K562 (cell line): ENCODE data around the gene TMEM144. TPM values are rescaled to one million over a fixed set of nuclear protein-coding genes. Genes with fewer than 3 reads are reported as not detected.

Source experiments
- ATAC-seq: fragments of 200-7000 bp; cut with Tn5 transposase; 3 replicates; pipeline ENCODE4 v1.9.1; 2020; ENCODE audit warnings: moderate library complexity
- BruUV-seq: library from RNA; stranded (reverse); fragments of 400-500 nt; replicated peaks from 2 replicates; lab custom pipeline; 2021; lab: Mats Ljungman, UMichigan
- CTCF ChIA-PET: fragments of 300-600 bp; formaldehyde crosslinking; extraction: SDS; loops from one replicate; lab custom pipeline; 2021; ENCODE audit warnings: low intra/inter-chr PET ratio; lab: Yijun Ruan, JAX
- POLR2A ChIA-PET: fragments of 300-600, 350-650 bp; sonication (Branson Sonifier 250); formaldehyde crosslinking; extraction: SDS; loops from one replicate; lab custom pipeline; 2021; ENCODE audit warnings: antibody characterized with exemption, inconsistent platforms; lab: Yijun Ruan, JAX
- DNase-seq, 4 experiments: peaks; one replicate each; pipeline versions ENCODE4 v3.0.0 to v3.0.0-alpha.2; 2011 to 2018; ENCODE audit warnings: low spot score in 3 of 4, mixed read lengths in 3 of 4; ENCODE audit errors: extremely low read depth in 1 of 4
- FAIRE-seq: peaks from 2 replicates; lab custom pipeline; 2011; peaks lifted over from hg19 to GRCh38; lab: Jason Lieb, UNC
- H2AFZ ChIP-seq: 2 replicates; pipeline ENCODE4 v1.6.0; 2011; ENCODE audit warnings: low read depth, low read length, control low read depth, inconsistent platforms
- H3K27ac ChIP-seq: fragments of 200-600 bp; 3 replicates; pipeline ENCODE4 v1.8.0; 2011; ENCODE audit warnings: low read depth, mild to moderate bottlenecking, control low read depth, inconsistent platforms, low read length, moderate library complexity, mixed read lengths; ENCODE audit errors: extremely low read depth
- H3K27me3 ChIP-seq, 2 experiments: fragments of 300-600 bp in 1 of 2; 2 replicates in 1 of 2; 3 replicates in 1 of 2; pipeline versions ENCODE4 v1.6.0 to v1.8.0; 2011; ENCODE audit warnings: inconsistent platforms in 2 of 2, low read length in 2 of 2, mild to moderate bottlenecking in 1 of 2, mixed read lengths in 1 of 2, moderate library complexity in 1 of 2; ENCODE audit not compliant: control insufficient read depth in 2 of 2, insufficient read depth in 2 of 2
- H3K36me3 ChIP-seq: fragments of 300-600 bp; 3 replicates; pipeline ENCODE4 v1.8.0; 2011; ENCODE audit warnings: mild to moderate bottlenecking, low read length, inconsistent platforms; ENCODE audit not compliant: control insufficient read depth, insufficient read depth
- H3K4me1 ChIP-seq, 2 experiments: fragments of 200-600 bp in 1 of 2; replicated peaks in 1 of 2; 2 replicates in 1 of 2; 3 replicates in 1 of 2; pipeline versions ENCODE4 v1.5.1 to v1.8.0; 2011; ENCODE audit warnings: inconsistent platforms in 2 of 2, low read length in 2 of 2, mild to moderate bottlenecking in 1 of 2, mixed read lengths in 1 of 2, moderate library complexity in 1 of 2; ENCODE audit not compliant: control insufficient read depth in 2 of 2, insufficient read depth in 2 of 2
- H3K4me2 ChIP-seq: 2 replicates; pipeline ENCODE4 v1.6.1; 2011; ENCODE audit warnings: low read length, control low read depth, inconsistent platforms, mixed read lengths; ENCODE audit not compliant: insufficient read depth
- H3K4me3 ChIP-seq: fragments of 200-600 bp; sonication (generic), shearing (Covaris generic); 2 replicates; pipeline ENCODE4 v1.5.1; 2016; ENCODE audit warnings: control low read depth, inconsistent platforms
- H3K79me2 ChIP-seq: fragments of 200-600 bp; 3 replicates; pipeline ENCODE4 v1.8.0; 2011; ENCODE audit warnings: low read length, inconsistent platforms; ENCODE audit not compliant: control insufficient read depth, insufficient read depth
- H3K9ac ChIP-seq, 2 experiments: 2 replicates each; pipeline versions ENCODE4 v1.6.0 to v1.6.1; 2011; ENCODE audit warnings: low read depth in 2 of 2, low read length in 2 of 2, control low read depth in 1 of 2, inconsistent platforms in 1 of 2, mild to moderate bottlenecking in 1 of 2, mixed read lengths in 1 of 2; ENCODE audit not compliant: insufficient read depth in 1 of 2
- H3K9me1 ChIP-seq: one replicate; pipeline ENCODE4 v1.6.0; 2011; ENCODE audit warnings: inconsistent platforms, mild to moderate bottlenecking, low read length, moderate library complexity; ENCODE audit not compliant: control insufficient read depth, insufficient read depth
- H3K9me3 ChIP-seq: replicated peaks from 2 replicates; pipeline ENCODE4 v1.5.1; 2011; ENCODE audit warnings: low read depth, low read length, inconsistent platforms; ENCODE audit not compliant: control insufficient read depth, insufficient read depth
- H4K20me1 ChIP-seq: replicated peaks from 2 replicates; pipeline ENCODE4 v1.6.1; 2011; ENCODE audit warnings: low read length, inconsistent platforms, mixed read lengths; ENCODE audit not compliant: control insufficient read depth, insufficient read depth
- CBX2 ChIP-seq: fragments of 200-600 bp; sonication (generic); IDR thresholded peaks from one replicate; pipeline ENCODE4 v1.6.1; 2012; ENCODE audit warnings: mild to moderate bottlenecking, low read length, inconsistent platforms; ENCODE audit not compliant: insufficient read depth, poor library complexity, severe bottlenecking
- FOS ChIP-seq: IDR thresholded peaks from 3 replicates; pipeline ENCODE4 v1.6.1; 2011; ENCODE audit not compliant: insufficient read length; ENCODE audit errors: extremely low read depth
- FOSL1 ChIP-seq: fragments of 200-800 bp; sonication (Bioruptor generic); conservative IDR thresholded peaks from 2 replicates; pipeline ENCODE4 v1.6.1; 2016; ENCODE audit warnings: missing genetic modification characterization, missing compliant biosample characterization
- RAD21 ChIP-seq, 2 experiments: fragments of 250-450 bp in 1 of 2; fragments of 450-650 bp in 1 of 2; sonication (Bioruptor Pico) in 1 of 2; formaldehyde crosslinking in 1 of 2; IDR thresholded peaks in 1 of 2; conservative IDR thresholded peaks in 1 of 2; 2 replicates each; pipeline versions ENCODE4 v1.4.0 to v1.8.0; 2020 to 2022; ENCODE audit warnings: mild to moderate bottlenecking in 2 of 2, moderate library complexity in 1 of 2
- TGIF2 ChIP-seq: sonication (generic); formaldehyde crosslinking; IDR thresholded peaks from 2 replicates; pipeline ENCODE4 v1.8.1; 2022; ENCODE audit warnings: mild to moderate bottlenecking, missing genetic modification reagents, moderate library complexity
- ZBTB12 ChIP-seq: fragments of 250-450 bp; sonication (Bioruptor Pico); IDR thresholded peaks from 2 replicates; pipeline ENCODE4 v1.4.0; 2020
- ZFP1 ChIP-seq: fragments of 450-650 bp; formaldehyde crosslinking; IDR thresholded peaks from 2 replicates; pipeline ENCODE4 v1.4.0; 2020; ENCODE audit warnings: mild to moderate bottlenecking, mixed read lengths
- WGBS: fragments of 100-300 bp; shearing (Covaris generic); methylation state at CpG from one replicate; pipeline ENCODE4 v1.1.6; 2016; ENCODE audit warnings: low coverage, mixed read lengths; ENCODE audit not compliant: insufficient coverage; ENCODE audit errors: missing lambda C conversion rate; 5-methylcytosine and 5-hydroxymethylcytosine counted together
- in situ Hi-C: fragments of 300-500 bp; cut with MboI; formaldehyde crosslinking; loops from 4 replicates; pipeline ENCODE4 v1.15.0; 2018; ENCODE audit warnings: inconsistent platforms, mixed read lengths
- intact Hi-C: fragments of 100-400 bp; cut with micrococcal nuclease; formaldehyde crosslinking; loops from 2 replicates; pipeline ENCODE4 v1.14.2; 2022
- polyA plus RNA-seq, 8 experiments: library from polyadenylated mRNA; depleted of rRNA in 4 of 8; stranded (reverse) in 5 of 8; unstranded in 3 of 8; fragments of >200 nt; fragmentation: Nextera tagmentation in 2 of 8; fragmentation: Illumina TruSeq in 1 of 8; extraction: Ambion mirVana in 2 of 8; extraction: Trizol in 1 of 8; gene quantifications; 2 replicates each; pipeline versions ENCODE4 v1.2.1 to v1.2.3, GENCODE V29; 2011 to 2014; ENCODE audit warnings: inconsistent platforms in 1 of 8, missing spikeins in 1 of 8
- total RNA-seq, 7 experiments: library from RNA; depleted of rRNA in 6 of 7; stranded (reverse); fragments of >200 nt in 6 of 7; fragmentation: Illumina TruSeq in 2 of 7; extraction: Trizol in 2 of 7; gene quantifications; 2 replicates each; pipeline versions ENCODE4 v1.2.1 to v1.2.3, GENCODE V29; 2011 to 2021; ENCODE audit warnings: low replicate concordance in 1 of 7
- TF ChIP-seq, protein P1 (sequence below), 2 experiments: fragments of 450-650 bp; IDR thresholded peaks; 2 replicates each; pipeline ENCODE4 v1.6.1; 2016; ENCODE audit warnings: mild to moderate bottlenecking in 2 of 2, borderline replicate concordance in 1 of 2, low read depth in 1 of 2, moderate library complexity in 1 of 2

TMEM144 gene
- total and polyA plus RNA-seq, 9 of the 15 experiments (the other 6 are each of a cell fraction or from before 2014, with no cell fraction given) = 4.0 to 12.0 (median 6.1) TPM

- H3K9me1 ChIP-seq = no peaks in the 10 kb centered on the region
- no peaks in the 10 kb centered on the region for H3K36me3 ChIP-seq
- intact Hi-C loops = loop anchor here (1.0 to 5.0 kb wide), 3 partner anchors 63 to 264 kb away; partner anchors contain the start of gene GASK1B
- H3K4me1 ChIP-seq = no peaks in the 10 kb centered on the region; a peak in 1 of 5 replicates
- ChIA-PET POLR2A (interaction anchor here (0.8 kb wide), 1 partner anchor 370 kb away, joined by 3 read pairs; no protein-coding TSS in a partner anchor), CTCF (interaction anchor here (1.7 to 2.6 kb wide), 2 partner anchors 62 to 264 kb away, joined by 11 to 16 read pairs; no protein-coding TSS in a partner anchor)
- FAIRE-seq (peak; percentile 88), ATAC-seq (peak; percentile 79), DNase-seq (peak; percentile 15 to 63 (median 29))
- H3K79me2 ChIP-seq = no peaks in the 10 kb centered on the region
- no peak overlapping the region for H2AFZ ChIP-seq
- H3K4me2 ChIP-seq = no peak overlapping the region
- in situ Hi-C loops = loop anchor here (25.0 kb wide), 2 partner anchors 269 to 1181 kb away; no protein-coding TSS in a partner anchor
- WGBS = 31% methylated on average over 3 of the region's 3 CpGs
- H3K27ac ChIP-seq = no peak overlapping the region
- H3K9ac ChIP-seq = no peak overlapping the region
- H3K27me3 ChIP-seq = no peaks in the 10 kb centered on the region
- no peak overlapping the region for H3K4me3 ChIP-seq
- no TSS peak for BruUV-seq
- H3K9me3 ChIP-seq = no peaks in the 10 kb centered on the region
- H4K20me1 ChIP-seq = no peaks in the 10 kb centered on the region
- TF ChIP-seq RAD21 (CRISPR knock-in tag; conservative IDR thresholded peaks at IDR 0.05 in 1 of 2, IDR thresholded peaks at IDR 0.05 in 1 of 2) (peak; percentile 76 to 77), CBX2 (no peak), FOSL1 (tag) (no peak), ZBTB12 (CRISPR knock-in tag) (no peak), TGIF2 (CRISPR knock-in tag) (no peak), ZFP1 (CRISPR knock-in tag) (no peak), FOS (no peak)
- TF ChIP-seq, protein P1, sequence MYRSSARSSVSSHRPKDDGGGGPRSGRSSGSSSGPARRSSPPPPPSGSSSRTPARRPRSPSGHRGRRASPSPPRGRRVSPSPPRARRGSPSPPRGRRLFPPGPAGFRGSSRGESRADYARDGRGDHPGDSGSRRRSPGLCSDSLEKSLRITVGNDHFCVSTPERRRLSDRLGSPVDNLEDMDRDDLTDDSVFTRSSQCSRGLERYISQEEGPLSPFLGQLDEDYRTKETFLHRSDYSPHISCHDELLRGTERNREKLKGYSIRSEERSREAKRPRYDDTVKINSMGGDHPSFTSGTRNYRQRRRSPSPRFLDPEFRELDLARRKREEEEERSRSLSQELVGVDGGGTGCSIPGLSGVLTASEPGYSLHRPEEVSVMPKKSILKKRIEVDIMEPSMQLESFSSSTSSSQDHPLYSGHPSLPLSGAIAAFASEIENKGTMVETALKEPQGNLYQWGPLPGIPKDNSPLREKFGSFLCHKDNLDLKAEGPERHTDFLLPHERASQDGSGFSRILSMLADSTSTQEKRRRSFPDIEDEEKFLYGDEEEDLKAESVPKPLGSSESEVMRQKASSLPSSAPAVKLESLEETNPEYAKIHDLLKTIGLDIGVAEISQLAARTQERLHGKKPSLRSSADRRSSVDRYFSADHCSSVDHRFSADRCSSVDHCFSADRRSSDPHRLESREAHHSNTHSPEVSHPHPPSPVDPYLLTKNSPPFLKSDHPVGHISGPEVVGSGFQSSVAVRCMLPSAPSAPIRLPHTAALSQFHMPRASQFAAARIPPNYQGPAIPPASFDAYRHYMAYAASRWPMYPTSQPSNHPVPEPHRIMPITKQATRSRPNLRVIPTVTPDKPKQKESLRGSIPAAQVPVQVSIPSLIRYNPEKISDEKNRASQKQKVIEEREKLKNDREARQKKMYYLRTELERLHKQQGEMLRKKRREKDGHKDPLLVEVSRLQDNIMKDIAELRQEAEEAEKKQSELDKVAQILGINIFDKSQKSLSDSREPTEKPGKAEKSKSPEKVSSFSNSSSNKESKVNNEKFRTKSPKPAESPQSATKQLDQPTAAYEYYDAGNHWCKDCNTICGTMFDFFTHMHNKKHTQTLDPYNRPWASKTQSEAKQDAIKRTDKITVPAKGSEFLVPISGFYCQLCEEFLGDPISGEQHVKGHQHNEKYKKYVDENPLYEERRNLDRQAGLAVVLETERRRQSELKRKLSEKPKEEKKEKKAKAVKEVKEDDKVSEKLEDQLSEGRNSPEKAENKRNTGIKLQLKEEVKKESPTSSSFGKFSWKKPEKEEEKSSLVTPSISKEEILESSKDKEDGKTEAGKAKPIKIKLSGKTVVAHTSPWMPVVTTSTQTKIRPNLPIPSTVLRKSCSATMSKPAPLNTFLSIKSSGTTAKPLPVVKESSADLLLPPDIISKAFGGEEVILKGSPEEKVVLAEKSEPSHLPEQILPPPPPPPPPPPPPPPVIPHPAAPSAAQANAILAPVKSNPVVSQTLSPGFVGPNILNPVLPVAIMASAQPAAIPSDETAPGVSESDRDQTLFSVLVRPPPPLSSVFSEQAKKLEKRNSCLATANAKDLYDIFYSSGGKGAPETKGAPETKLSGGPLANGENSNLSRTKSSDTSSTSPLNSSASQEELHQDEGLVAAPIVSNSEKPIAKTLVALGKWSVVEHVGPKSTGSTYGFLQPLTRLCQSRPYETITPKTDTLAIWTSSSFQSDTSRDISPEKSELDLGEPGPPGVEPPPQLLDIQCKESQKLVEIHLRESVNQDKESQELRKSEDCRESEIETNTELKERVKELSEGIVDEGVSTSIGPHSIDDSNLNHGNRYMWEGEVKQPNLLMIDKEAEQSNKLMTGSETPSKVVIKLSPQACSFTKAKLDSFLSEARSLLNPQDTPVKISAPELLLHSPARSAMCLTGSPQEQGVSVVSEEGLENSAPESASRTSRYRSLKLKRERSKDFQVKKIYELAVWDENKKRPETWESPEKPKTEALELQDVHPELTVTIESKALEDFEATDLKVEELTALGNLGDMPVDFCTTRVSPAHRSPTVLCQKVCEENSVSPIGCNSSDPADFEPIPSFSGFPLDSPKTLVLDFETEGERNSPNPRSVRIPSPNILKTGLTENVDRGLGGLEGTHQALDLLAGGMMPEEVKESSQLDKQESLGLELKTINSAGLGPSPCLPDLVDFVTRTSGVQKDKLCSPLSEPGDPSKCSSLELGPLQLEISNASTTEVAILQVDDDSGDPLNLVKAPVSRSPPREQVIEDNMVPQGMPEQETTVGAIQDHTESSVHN (IDR thresholded peaks at IDR 0.05; ENCODE audit: borderline replicate concordance in 1 of 2, low read depth in 1 of 2) = no peak
These were observed 45.5 kb downstream of the TMEM144 start for GRCh38 chr4:158255727-158256324.
